Sigmoid colon (tissue), 7 donors: ENCODE data around the gene UMODL1. TPM values are rescaled to one million over a fixed set of nuclear protein-coding genes. Genes with fewer than 3 reads are reported as not detected.

Experiments used
- DNase-seq: peaks from one replicate; pipeline ENCODE4 v3.0.0-alpha.2; 2019
- H3K27ac ChIP-seq, 4 donors: fragments of 200-600 bp; sonication (generic); one replicate each; pipeline ENCODE4 v1.5.1; 2016 to 2019; ENCODE audit warnings: mild to moderate bottlenecking in 1 of 4
- H3K27me3 ChIP-seq, 3 donors: fragments of 200-600 bp; sonication (generic); one replicate each; pipeline ENCODE4 v1.5.1; 2019; ENCODE audit warnings: mild to moderate bottlenecking in 1 of 3
- H3K36me3 ChIP-seq, 4 donors: fragments of 200-600 bp; sonication (generic); one replicate each; pipeline ENCODE4 v1.5.1; 2016 to 2019
- H3K4me1 ChIP-seq, 4 donors: fragments of 200-600 bp; sonication (generic); one replicate each; pipeline ENCODE4 v1.5.1; 2017 to 2019
- H3K4me3 ChIP-seq, 4 donors: fragments of 200-600 bp; sonication (generic); one replicate each; pipeline ENCODE4 v1.5.1; 2017 to 2019; ENCODE audit warnings: mild to moderate bottlenecking in 2 of 4, moderate library complexity in 1 of 4
- H3K9me3 ChIP-seq, 4 donors: fragments of 200-600 bp in 3 of 4; sonication (generic) in 3 of 4; one replicate each; pipeline versions ENCODE4 v1.5.1 to v1.6.1; 2013 to 2019
- EP300 ChIP-seq, 4 donors: sonication (generic); formaldehyde crosslinking; IDR thresholded peaks; one replicate each; pipeline ENCODE4 v1.6.1; 2017; ENCODE audit warnings: antibody characterized with exemption in 4 of 4
- POLR2A ChIP-seq, 2 donors: fragments of 450-650 bp; IDR thresholded peaks; one replicate each; pipeline ENCODE4 v1.6.1; 2016; ENCODE audit warnings: antibody characterized with exemption in 2 of 2, mild to moderate bottlenecking in 2 of 2, moderate library complexity in 2 of 2
- POLR2AphosphoS5 ChIP-seq, 4 donors: sonication (generic); formaldehyde crosslinking; IDR thresholded peaks; one replicate each; pipeline ENCODE4 v1.6.1; 2017; ENCODE audit warnings: antibody characterized with exemption in 4 of 4
- WGBS, 2 donors: extraction: QIAGEN DNeasy Blood & Tissue Kit; methylation state at CpG; one replicate each; pipeline ENCODE4 v1.1.7; 2013; 5-methylcytosine and 5-hydroxymethylcytosine counted together
- intact Hi-C: fragments of 100-400 bp; cut with DNase I; formaldehyde crosslinking; loops from one replicate; pipeline ENCODE4 v1.15.1; 2023
- polyA plus RNA-seq, 3 donors: library from polyadenylated mRNA; stranded (reverse); fragments of 200-250 nt; gene quantifications; one replicate each; pipeline ENCODE4 v1.2.3, GENCODE V29; 2013
- total RNA-seq, 4 donors: library from RNA; depleted of rRNA; stranded (reverse); fragments of >200 nt; gene quantifications; one replicate each; pipeline ENCODE4 v1.1.0, GENCODE V29; 2016
- TF ChIP-seq, protein P1 (sequence below), 4 experiments: fragments of 450-650 bp in 3 of 4; fragments of 200-600 bp in 1 of 4; IDR thresholded peaks; one replicate each; pipeline ENCODE4 v1.5.1; 2016 to 2019; ENCODE audit warnings: antibody characterized with exemption in 4 of 4, mild to moderate bottlenecking in 3 of 4, moderate library complexity in 2 of 4
- donor health status: healthy with polysubstance abuse.
- donor health status: Bipolar disorder and iron deficiency.
- donor health status: healthy.

Gene UMODL1
- total and polyA plus RNA-seq, 7 donors: 0.13 to 0.23 TPM; not detected in 5

DNA sequence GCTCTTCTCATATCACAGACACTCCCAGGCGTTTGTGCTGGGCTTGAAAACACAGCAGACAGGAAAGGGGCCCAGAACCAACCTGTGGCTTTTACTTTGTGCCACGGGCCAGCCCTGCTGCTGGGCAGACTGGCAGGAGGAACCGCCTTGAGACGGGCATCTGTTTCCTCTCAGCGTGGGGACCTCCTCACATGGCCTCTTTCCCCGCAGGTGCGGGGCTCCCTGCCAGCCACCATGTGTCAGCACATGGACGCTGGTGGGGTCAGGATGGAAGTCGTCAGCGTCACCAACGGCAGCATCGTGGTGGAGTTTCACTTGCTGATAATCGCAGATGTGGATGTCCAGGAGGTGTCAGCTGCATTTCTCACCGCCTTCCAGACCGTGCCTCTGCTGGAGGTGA lies 47.8 kb downstream of the UMODL1 start:
- intact Hi-C loops: loop anchor here (5.0 kb wide), 3 partner anchors 112 to 242 kb away; partner anchors contain the start of gene PRDM15
- Histone ChIP-seq H3K27ac (no peak overlapping the region), H3K4me1 (peaks cover 0 to 8% (median 4%) of the 10 kb centered on the region in 4 donors), H3K36me3 (no peaks in the 10 kb centered on the region), H3K27me3 (peaks cover 0 to 54% (median 14%) of the 10 kb centered on the region in 3 donors), H3K9me3 (no peaks in the 10 kb centered on the region), H3K4me3 (no peak overlapping the region)
- 33 to 53% methylated on average over 15 of the region's 15 CpGs for WGBS, 2 donors
- no peak for DNase-seq
- TF ChIP-seq POLR2AphosphoS5 (IDR thresholded peaks at IDR 0.05) (no peak), POLR2A (IDR thresholded peaks at IDR 0.05) (no peak), EP300 (IDR thresholded peaks at IDR 0.05) (no peak)
- TF ChIP-seq, protein P1, sequence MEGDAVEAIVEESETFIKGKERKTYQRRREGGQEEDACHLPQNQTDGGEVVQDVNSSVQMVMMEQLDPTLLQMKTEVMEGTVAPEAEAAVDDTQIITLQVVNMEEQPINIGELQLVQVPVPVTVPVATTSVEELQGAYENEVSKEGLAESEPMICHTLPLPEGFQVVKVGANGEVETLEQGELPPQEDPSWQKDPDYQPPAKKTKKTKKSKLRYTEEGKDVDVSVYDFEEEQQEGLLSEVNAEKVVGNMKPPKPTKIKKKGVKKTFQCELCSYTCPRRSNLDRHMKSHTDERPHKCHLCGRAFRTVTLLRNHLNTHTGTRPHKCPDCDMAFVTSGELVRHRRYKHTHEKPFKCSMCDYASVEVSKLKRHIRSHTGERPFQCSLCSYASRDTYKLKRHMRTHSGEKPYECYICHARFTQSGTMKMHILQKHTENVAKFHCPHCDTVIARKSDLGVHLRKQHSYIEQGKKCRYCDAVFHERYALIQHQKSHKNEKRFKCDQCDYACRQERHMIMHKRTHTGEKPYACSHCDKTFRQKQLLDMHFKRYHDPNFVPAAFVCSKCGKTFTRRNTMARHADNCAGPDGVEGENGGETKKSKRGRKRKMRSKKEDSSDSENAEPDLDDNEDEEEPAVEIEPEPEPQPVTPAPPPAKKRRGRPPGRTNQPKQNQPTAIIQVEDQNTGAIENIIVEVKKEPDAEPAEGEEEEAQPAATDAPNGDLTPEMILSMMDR (IDR thresholded peaks at IDR 0.05): no peak

DNA sequence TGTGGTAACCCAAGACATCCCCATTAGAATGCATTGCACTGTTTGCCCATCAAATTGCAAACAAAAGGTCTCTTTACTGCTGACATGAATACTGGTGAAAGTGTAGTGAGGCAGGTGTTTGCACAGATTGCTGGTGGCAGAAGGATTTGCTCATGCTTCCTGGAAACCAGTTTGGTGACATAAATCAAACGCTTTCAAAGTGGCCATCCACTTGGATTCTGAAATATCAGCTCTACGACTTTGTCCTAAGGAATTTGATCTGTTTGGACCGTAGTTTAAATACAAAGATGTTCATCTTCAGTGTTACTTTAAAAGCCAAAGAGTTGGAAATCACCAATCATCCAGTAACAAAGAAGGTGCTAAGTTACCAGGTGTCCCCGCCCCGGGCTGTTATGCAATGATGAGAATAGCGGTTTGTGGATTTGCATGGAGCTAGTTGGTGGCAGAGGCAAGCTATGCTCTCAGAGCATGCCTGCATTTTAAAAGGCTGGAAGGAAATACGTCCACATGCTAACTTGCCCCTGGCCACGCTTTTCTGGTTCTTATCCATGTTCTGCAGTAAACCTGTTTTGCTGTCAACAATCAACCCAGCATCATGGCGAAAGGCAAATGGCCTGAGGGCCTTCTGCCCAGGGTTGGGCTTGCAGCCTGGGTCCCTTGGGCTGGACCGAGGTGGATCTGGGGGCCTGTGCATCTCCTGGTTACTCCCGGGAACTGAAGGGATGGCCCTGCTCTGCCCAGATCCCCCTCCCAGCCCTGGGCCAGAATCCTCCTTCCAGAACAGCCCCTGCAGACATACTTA lies 49.2 kb downstream of the UMODL1 start:
- H3K9me3 ChIP-seq: no peaks in the 10 kb centered on the region
- peaks cover 0 to 65% (median 24%) of the 10 kb centered on the region in 3 donors for H3K27me3 ChIP-seq
- H3K27ac ChIP-seq: no peak overlapping the region
- TF ChIP-seq EP300 (IDR thresholded peaks at IDR 0.05) (no peak), POLR2AphosphoS5 (IDR thresholded peaks at IDR 0.05) (no peak), POLR2A (IDR thresholded peaks at IDR 0.05) (no peak)
- TF ChIP-seq, protein P1 (IDR thresholded peaks at IDR 0.05): no peak
- intact Hi-C loops: loop anchor here (2.0 kb wide), 1 partner anchor 510 kb away; no protein-coding TSS in a partner anchor
- H3K4me3 ChIP-seq: no peak overlapping the region
- peaks cover 0 to 8% (median 4%) of the 10 kb centered on the region in 4 donors for H3K4me1 ChIP-seq
- no peaks in the 10 kb centered on the region for H3K36me3 ChIP-seq
- no peak for DNase-seq
- 22 to 50% methylated on average over 11 of the region's 11 CpGs for WGBS, 2 donors

DNA sequence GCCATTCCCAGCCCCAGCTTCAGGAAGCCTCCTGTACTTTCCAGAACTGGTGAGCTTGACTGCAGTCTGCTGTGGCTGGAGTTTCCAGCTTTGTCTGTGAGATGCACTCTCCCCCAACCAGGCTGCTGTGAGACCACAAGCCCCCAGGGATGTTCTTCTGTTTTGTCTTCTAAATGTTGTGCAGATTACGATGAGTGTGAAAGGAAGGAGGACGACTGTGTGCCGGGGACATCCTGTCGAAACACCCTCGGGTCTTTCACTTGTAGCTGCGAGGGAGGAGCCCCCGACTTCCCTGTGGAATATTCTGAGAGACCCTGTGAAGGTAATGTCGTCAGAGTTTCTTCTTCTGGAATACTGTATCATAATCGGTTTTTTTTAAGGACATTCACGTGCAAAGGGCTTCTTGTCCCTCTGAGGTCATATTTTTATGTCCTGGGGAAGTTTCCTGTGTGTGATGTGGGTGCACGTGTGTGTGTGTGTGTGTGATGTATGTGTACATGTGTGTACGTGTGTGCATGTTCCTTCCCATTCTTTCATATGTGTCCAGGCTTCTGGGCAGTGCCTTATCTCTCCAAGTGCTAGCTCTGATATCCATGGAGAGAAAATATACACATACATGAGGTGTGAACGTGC lies 49.9 kb downstream of the UMODL1 start:
- no peak for DNase-seq
- Histone ChIP-seq H3K4me3 (no peak overlapping the region), H3K27ac (no peak overlapping the region), H3K4me1 (peaks cover 0 to 8% (median 4%) of the 10 kb centered on the region in 4 donors), H3K9me3 (no peaks in the 10 kb centered on the region), H3K27me3 (peaks cover 0 to 72% (median 29%) of the 10 kb centered on the region in 3 donors), H3K36me3 (no peaks in the 10 kb centered on the region)
- WGBS, 2 donors: 37 to 42% methylated on average over 13 of the region's 13 CpGs
- TF ChIP-seq EP300 (IDR thresholded peaks at IDR 0.05) (no peak), POLR2A (IDR thresholded peaks at IDR 0.05) (no peak), POLR2AphosphoS5 (IDR thresholded peaks at IDR 0.05) (no peak)
- TF ChIP-seq, protein P1 (IDR thresholded peaks at IDR 0.05): no peak
- intact Hi-C loops: loop anchor here (2.0 kb wide), 1 partner anchor 510 kb away; no protein-coding TSS in a partner anchor

DNA sequence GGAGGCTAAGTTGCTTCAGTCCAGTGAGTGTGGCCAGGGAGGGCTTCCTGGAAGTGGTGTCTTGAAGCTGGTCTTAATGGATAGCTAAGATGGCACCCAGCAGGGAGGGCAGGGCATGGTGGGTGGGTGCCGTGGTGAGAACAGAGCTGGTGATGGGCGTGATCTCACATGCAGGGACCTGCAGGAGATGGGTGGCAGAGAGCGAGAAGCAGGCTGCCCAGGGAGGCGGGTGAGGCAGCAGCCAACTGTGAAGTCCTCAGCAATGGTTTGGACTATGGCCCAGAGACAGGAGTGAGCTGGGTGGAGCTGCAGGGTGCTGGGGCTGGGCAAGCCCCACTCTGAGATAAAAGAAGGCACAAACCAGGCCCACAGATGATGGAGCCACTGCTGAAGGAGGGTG lies 50.7 kb downstream of the UMODL1 start:
- Histone ChIP-seq H3K36me3 (no peaks in the 10 kb centered on the region), H3K4me1 (peaks cover 0 to 8% (median 4%) of the 10 kb centered on the region in 4 donors), H3K27ac (no peak overlapping the region), H3K4me3 (no peak overlapping the region), H3K9me3 (no peaks in the 10 kb centered on the region), H3K27me3 (peaks cover 0 to 80% (median 31%) of the 10 kb centered on the region in 3 donors)
- WGBS, 2 donors: 18 to 65% methylated on average over 4 of the region's 4 CpGs
- intact Hi-C loops: loop anchor here (2.0 kb wide), 1 partner anchor 511 kb away; no protein-coding TSS in a partner anchor
- DNase-seq: no peak
- TF ChIP-seq, protein P1 (IDR thresholded peaks at IDR 0.05): no peak
- TF ChIP-seq EP300 (IDR thresholded peaks at IDR 0.05) (no peak), POLR2AphosphoS5 (IDR thresholded peaks at IDR 0.05) (no peak), POLR2A (IDR thresholded peaks at IDR 0.05) (no peak)
